ENCODE measurements around the gene DIRAS2.

- no peak for TF ChIP-seq POLR2A (IDR thresholded peaks at IDR 0.05; ENCODE audit: low read length)
- TF ChIP-seq GATA1 (IDR thresholded peaks at IDR 0.05; ENCODE audit: low read depth, low read length): no peak
These were observed 64.4 kb downstream of the DIRAS2 start for GRCh38 chr9:90578126-90578815.

All from erythroblast (primary cell).